Measurements from ENCODE around the gene TPP1.

DNA sequence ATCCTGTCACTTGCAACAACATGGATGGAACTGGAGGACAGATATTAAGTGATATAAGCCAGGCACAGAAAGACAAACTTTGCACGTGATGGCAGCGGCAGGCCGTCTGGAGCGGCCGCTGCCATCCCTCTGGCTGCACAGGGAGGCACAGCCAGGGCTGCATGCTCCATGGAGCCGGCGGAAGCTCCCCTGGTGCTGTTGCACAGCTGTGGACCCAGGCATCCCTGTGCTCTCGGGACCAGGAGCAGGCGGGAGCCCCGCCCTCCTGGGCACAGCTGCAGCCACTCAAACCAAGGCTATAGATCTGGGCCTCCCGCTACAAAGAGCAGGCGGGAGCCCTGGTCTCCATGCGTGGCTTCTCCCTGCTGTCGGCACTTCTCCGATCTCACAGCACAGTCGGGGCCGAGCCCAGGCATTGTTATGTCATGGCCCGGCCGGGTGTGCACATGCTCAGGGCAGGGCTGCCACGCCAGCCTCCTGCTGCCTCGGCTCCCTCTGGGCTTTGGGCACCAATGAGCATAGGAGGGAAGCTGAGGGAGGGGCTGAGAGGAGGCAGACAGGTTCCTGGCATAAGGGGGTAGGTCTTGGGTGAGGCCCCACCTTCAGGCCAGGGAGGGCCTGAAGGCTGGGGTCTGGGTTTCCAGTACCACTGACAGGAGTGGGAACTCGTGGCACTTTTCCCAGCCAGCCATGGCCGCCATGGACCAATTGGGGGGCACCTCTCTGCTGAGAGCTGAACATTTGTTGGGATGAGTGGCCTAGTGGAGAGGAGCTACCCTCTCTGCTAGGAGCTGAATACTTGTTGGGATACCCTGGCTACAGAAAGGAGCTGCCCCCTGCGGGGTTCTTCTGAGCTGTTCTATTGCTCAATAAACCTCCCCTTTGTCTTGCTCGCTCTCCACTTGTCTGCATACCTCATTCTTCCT lies 32.5 kb downstream of the TPP1 start:
- TF ChIP-seq CTCF (IDR thresholded peaks at IDR 0.05) (no peak), POLR2A (IDR thresholded peaks at IDR 0.05) (no peak)

Measured in thyroid gland (tissue), 4 donors.